Calu3 (cell line): ENCODE measurements around the gene ROBO3. TPM values are rescaled to one million over a fixed set of nuclear protein-coding genes. Genes with fewer than 3 reads are reported as not detected.

Experiments
- BruUV-seq: library from RNA; stranded (reverse); fragments of 400-500 nt; replicated peaks from 2 replicates; lab custom pipeline; 2021; lab: Mats Ljungman, UMichigan
- CTCF ChIA-PET: fragments of 300-600 bp; sonication (Branson Sonifier 250); formaldehyde crosslinking; loops from one replicate; lab custom pipeline; 2022; ENCODE audit warnings: antibody characterized with exemption; lab: Charles Lee
- DNase-seq: peaks from one replicate; pipeline ENCODE4 v3.0.0; 2022
- H3K27ac Mint-ChIP-seq: one replicate; pipeline ENCODE4 v1.8.0; 2022; ENCODE audit warnings: mixed read lengths; ENCODE audit not compliant: unreplicated experiment
- H3K27me3 Mint-ChIP-seq: one replicate; pipeline ENCODE4 v1.8.0; 2022; ENCODE audit warnings: mixed read lengths; ENCODE audit not compliant: unreplicated experiment
- H3K36me3 Mint-ChIP-seq: one replicate; pipeline ENCODE4 v1.8.0; 2022; ENCODE audit warnings: mild to moderate bottlenecking, moderate library complexity, mixed read lengths; ENCODE audit not compliant: insufficient read depth, unreplicated experiment
- H3K4me1 Mint-ChIP-seq: one replicate; pipeline ENCODE4 v1.8.0; 2022; ENCODE audit warnings: mild to moderate bottlenecking, low read depth, mixed read lengths; ENCODE audit not compliant: unreplicated experiment
- H3K4me3 Mint-ChIP-seq: one replicate; pipeline ENCODE4 v1.8.0; 2022; ENCODE audit warnings: mild to moderate bottlenecking, low read depth, moderate library complexity, mixed read lengths; ENCODE audit not compliant: unreplicated experiment
- H3K9me3 Mint-ChIP-seq: one replicate; pipeline ENCODE4 v1.8.0; 2022; ENCODE audit warnings: low read depth, mixed read lengths; ENCODE audit not compliant: unreplicated experiment
- CTCF ChIP-seq: fragments of 200-600 bp; IDR thresholded peaks from one replicate; pipeline ENCODE4 v1.8.0; 2022; ENCODE audit warnings: antibody characterized with exemption; ENCODE audit not compliant: unreplicated experiment
- intact Hi-C: fragments of 100-400 bp; cut with micrococcal nuclease; formaldehyde crosslinking; loops from one replicate; pipeline ENCODE4 v1.10.0; 2022; ENCODE audit not compliant: unreplicated experiment
- total RNA-seq: library from RNA; stranded (reverse); gene quantifications from 2 replicates; pipeline ENCODE4 v1.2.3, GENCODE V29; 2022

ROBO3 gene
- total RNA-seq, 1 experiment from 2014 or later: 0.99 TPM

GRCh38 chr11:124879493-124880289 lies 14.5 kb downstream of the ROBO3 start:
- no peak for DNase-seq
- H3K4me1 Mint-ChIP-seq: no peaks in the 10 kb centered on the region
- TF ChIP-seq CTCF: no peak
- no peak overlapping the region for H3K27ac Mint-ChIP-seq
- no peaks in the 10 kb centered on the region for H3K9me3 Mint-ChIP-seq
- CTCF ChIA-PET: no interaction called here
- no TSS peak for BruUV-seq
- H3K36me3 Mint-ChIP-seq: peaks cover 15% of the 10 kb centered on the region
- intact Hi-C loops: no loop called here
- no peak overlapping the region for H3K4me3 Mint-ChIP-seq
- peaks cover 77% of the 10 kb centered on the region for H3K27me3 Mint-ChIP-seq

GRCh38 chr11:124880290-124880611 lies 15.0 kb downstream of the ROBO3 start:
- H3K9me3 Mint-ChIP-seq: no peaks in the 10 kb centered on the region
- BruUV-seq: no TSS peak
- peaks cover 77% of the 10 kb centered on the region for H3K27me3 Mint-ChIP-seq
- intact Hi-C loops: no loop called here
- no peaks in the 10 kb centered on the region for H3K4me1 Mint-ChIP-seq
- no peak for TF ChIP-seq CTCF
- H3K36me3 Mint-ChIP-seq: peaks cover 13% of the 10 kb centered on the region
- CTCF ChIA-PET: no interaction called here
- no peak overlapping the region for H3K4me3 Mint-ChIP-seq
- H3K27ac Mint-ChIP-seq: no peak overlapping the region
- no peak for DNase-seq

GRCh38 chr11:124880958-124881357 lies 15.7 kb downstream of the ROBO3 start:
- intact Hi-C loops: no loop called here

GRCh38 chr11:124882339-124883071 lies 17.3 kb downstream of the ROBO3 start:
- Mint-ChIP-seq H3K4me3 (no peak overlapping the region), H3K27ac (no peak overlapping the region), H3K4me1 (no peaks in the 10 kb centered on the region), H3K9me3 (no peaks in the 10 kb centered on the region), H3K27me3 (peaks cover 89% of the 10 kb centered on the region), H3K36me3 (peaks cover 5% of the 10 kb centered on the region)
- TF ChIP-seq CTCF: no peak
- CTCF ChIA-PET: no interaction called here
- BruUV-seq: no TSS peak
- intact Hi-C loops: no loop called here
- DNase-seq: no peak

More at GRCh38 chr11:124880958-124881357, 15.7 kb downstream of the ROBO3 start:
- DNase-seq: no peak
- TF ChIP-seq CTCF: no peak
- H3K4me3 Mint-ChIP-seq: no peak overlapping the region
- peaks cover 11% of the 10 kb centered on the region for H3K36me3 Mint-ChIP-seq
- H3K27ac Mint-ChIP-seq: no peak overlapping the region
- H3K4me1 Mint-ChIP-seq: no peaks in the 10 kb centered on the region
- CTCF ChIA-PET: no interaction called here
- no peaks in the 10 kb centered on the region for H3K9me3 Mint-ChIP-seq
- no TSS peak for BruUV-seq
- peaks cover 78% of the 10 kb centered on the region for H3K27me3 Mint-ChIP-seq
